ENCODE measurements around the gene SFTPB. TPM values are rescaled to one million over a fixed set of nuclear protein-coding genes. Genes with fewer than 3 reads are reported as not detected.
"Not testable (repeated sequence)": the region's sequence is repeated elsewhere in the genome, so short reads cannot be mapped to it uniquely, and the experiment has no call there.

SFTPB gene
- total RNA-seq, 2 experiments from 2014 or later: not detected

- Mint-ChIP-seq H3K9me3 (ENCODE audit: insufficient read depth) (no peaks in the 10 kb centered on the region), H3K36me3 (ENCODE audit: low read depth) (peaks cover 61% of the 10 kb centered on the region), H3K4me3 (no peak overlapping the region), H3K4me1 (ENCODE audit: low read depth) (peaks cover 21% of the 10 kb centered on the region), H3K27me3 (ENCODE audit: low read depth) (no peaks in the 10 kb centered on the region), H3K27ac (no peak overlapping the region)
- ATAC-seq (no peak), DNase-seq (no peak)
- POLR2A ChIA-PET: no interaction called here
- CTCF ChIA-PET: interaction anchor here (1.1 kb wide), 1 partner anchor 13 kb away, joined by 3 read pairs; no protein-coding TSS in a partner anchor
Observed at GRCh38 chr2:85623991-85624390, 44.0 kb downstream of the SFTPB start.

DNA sequence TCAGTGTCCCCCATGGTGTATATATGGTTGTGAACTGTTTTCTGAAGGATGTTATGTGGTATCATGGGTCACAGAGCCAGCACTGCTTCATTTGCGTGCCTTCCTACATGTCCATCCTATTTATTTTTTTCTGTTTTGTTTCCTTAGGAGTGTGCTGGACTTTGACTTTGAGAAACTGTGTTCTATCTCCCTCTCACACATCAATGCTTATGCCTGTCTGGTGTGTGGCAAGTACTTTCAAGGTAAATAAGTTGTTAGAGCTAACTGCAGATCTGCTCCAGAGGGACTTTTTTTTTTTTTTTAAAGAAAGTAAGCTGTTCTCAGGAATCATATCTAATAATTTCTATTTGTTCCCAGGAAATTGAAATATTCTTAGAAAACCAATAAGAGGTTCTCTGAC is 46.7 kb downstream of the SFTPB start:
- Mint-ChIP-seq H3K4me3 (no peak overlapping the region), H3K27ac (no peak overlapping the region), H3K36me3 (ENCODE audit: low read depth) (peaks cover 52% of the 10 kb centered on the region), H3K4me1 (ENCODE audit: low read depth) (peaks cover 24% of the 10 kb centered on the region), H3K9me3 (ENCODE audit: insufficient read depth) (no peaks in the 10 kb centered on the region), H3K27me3 (ENCODE audit: low read depth) (no peaks in the 10 kb centered on the region)
- CTCF ChIA-PET: interaction anchor here (2.2 to 4.7 kb wide), 2 partner anchors 15 to 202 kb away, joined by 6 to 51 read pairs; no protein-coding TSS in a partner anchor
- no peak for DNase-seq
- POLR2A ChIA-PET: no interaction called here
- no peak for ATAC-seq

GRCh38 chr2:85619617-85620016 is 48.4 kb downstream of the SFTPB start:
- ATAC-seq (no peak), DNase-seq (no peak)
- Mint-ChIP-seq H3K9me3 (ENCODE audit: insufficient read depth) (no peaks in the 10 kb centered on the region), H3K27me3 (ENCODE audit: low read depth) (no peaks in the 10 kb centered on the region), H3K4me1 (ENCODE audit: low read depth) (peaks cover 36% of the 10 kb centered on the region), H3K36me3 (ENCODE audit: low read depth) (peaks cover 40% of the 10 kb centered on the region), H3K27ac (no peak overlapping the region), H3K4me3 (no peak overlapping the region)
- POLR2A ChIA-PET: interaction anchor here (0.6 to 1.4 kb wide), 2 partner anchors 14 to 463 kb away, joined by 3 to 4 read pairs; no protein-coding TSS in a partner anchor
- CTCF ChIA-PET: interaction anchor here (1.1 to 4.7 kb wide), 5 partner anchors 8 to 29 kb away, joined by 3 to 51 read pairs (median 4); partner anchors contain the start of gene C2orf68

DNA sequence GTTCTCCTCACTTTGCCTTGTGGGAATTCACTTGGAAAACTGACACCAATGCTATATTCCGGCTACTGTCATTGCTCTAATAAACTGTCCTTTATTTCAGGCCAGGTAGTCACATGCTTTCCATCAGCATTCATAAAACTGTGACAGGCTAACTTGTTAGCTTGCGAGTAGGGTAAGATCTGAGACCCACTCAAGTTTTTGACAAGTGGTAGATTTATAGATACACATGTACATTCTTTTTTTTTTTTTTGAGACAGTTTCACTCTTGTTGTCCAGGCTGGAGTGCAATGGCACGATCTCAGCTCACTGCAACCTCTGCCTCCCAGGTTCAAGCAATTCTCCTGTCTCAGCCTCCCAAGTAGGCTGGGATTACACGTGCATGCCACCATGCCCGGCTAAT is 50.3 kb downstream of the SFTPB start:
- H3K27ac Mint-ChIP-seq: peak overlapping the region; percentile 50
- H3K4me1 Mint-ChIP-seq (ENCODE audit: low read depth): peaks cover 38% of the 10 kb centered on the region
- ChIA-PET POLR2A (interaction anchor here (0.9 to 2.6 kb wide), 5 partner anchors 10 to 79 kb away, joined by 3 to 9 read pairs (median 3); partner anchors contain the start of gene MAT2A), CTCF (interaction anchor here (0.9 to 3.1 kb wide), 2 partner anchors 14 to 20 kb away, joined by 4 to 22 read pairs; no protein-coding TSS in a partner anchor)
- not testable (repeated sequence) for DNase-seq; ATAC-seq; H3K27me3 Mint-ChIP-seq (ENCODE audit: low read depth); H3K9me3 Mint-ChIP-seq (ENCODE audit: insufficient read depth)
- peak overlapping the region; percentile 100 for H3K4me3 Mint-ChIP-seq
- H3K36me3 Mint-ChIP-seq (ENCODE audit: low read depth): peaks cover 23% of the 10 kb centered on the region

DNA sequence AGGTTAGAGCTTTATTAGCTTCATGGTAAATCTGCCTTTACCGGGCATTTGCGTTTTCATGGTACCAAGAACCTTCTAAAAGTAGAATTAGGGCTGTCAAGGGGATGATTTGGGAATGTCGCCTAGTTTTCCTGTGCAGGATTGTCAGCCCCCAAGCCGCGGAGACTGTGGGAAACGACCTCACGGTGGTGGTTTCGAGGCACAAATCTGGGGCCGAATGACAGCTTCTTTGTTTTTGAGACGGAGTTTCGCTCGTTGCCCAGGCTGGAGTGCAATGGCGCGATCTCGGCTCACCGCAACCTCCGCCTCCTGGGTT is 52.6 kb downstream of the SFTPB start:
- ATAC-seq (no peak), DNase-seq (no peak)
- peaks cover 19% of the 10 kb centered on the region for H3K36me3 Mint-ChIP-seq (ENCODE audit: low read depth)
- POLR2A ChIA-PET: interaction anchor here (0.9 to 2.4 kb wide), 5 partner anchors 11 to 75 kb away, joined by 3 to 12 read pairs (median 6); partner anchors contain the start of gene RNF181
- no peaks in the 10 kb centered on the region for H3K27me3 Mint-ChIP-seq (ENCODE audit: low read depth)
- H3K9me3 Mint-ChIP-seq (ENCODE audit: insufficient read depth): no peaks in the 10 kb centered on the region
- peaks cover 44% of the 10 kb centered on the region for H3K4me1 Mint-ChIP-seq (ENCODE audit: low read depth)
- H3K27ac Mint-ChIP-seq: peak overlapping the region; percentile 100
- peak overlapping the region; percentile 100 for H3K4me3 Mint-ChIP-seq
- CTCF ChIA-PET: interaction anchor here (1.1 to 3.1 kb wide), 2 partner anchors 11 to 22 kb away, joined by 3 to 22 read pairs; no protein-coding TSS in a partner anchor

DNA sequence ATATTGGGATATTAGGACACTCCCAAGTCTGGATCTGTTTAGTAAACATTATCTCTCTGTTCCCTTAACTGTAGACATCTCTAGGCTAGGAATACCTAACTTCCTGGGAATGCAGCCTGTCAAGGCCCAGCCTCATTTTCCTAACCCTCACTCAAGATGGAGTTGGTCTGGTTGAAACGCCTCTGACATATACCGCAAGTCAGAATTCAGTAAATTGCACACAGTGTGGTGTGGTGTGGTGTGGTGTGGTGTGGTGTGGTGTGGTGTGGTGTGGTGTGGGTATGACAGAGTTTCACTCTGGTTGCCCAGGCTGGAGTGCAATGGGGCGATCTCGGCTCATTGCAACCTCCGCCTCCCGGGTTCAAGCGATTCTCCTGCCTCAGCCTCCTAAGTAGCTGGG is 53.2 kb downstream of the SFTPB start:
- not testable (repeated sequence) for DNase-seq; H3K27me3 Mint-ChIP-seq (ENCODE audit: low read depth); ATAC-seq; H3K9me3 Mint-ChIP-seq (ENCODE audit: insufficient read depth); H3K27ac Mint-ChIP-seq; H3K4me3 Mint-ChIP-seq
- CTCF ChIA-PET: interaction anchor here (1.1 to 3.1 kb wide), 2 partner anchors 11 to 23 kb away, joined by 3 to 22 read pairs; no protein-coding TSS in a partner anchor
- POLR2A ChIA-PET: interaction anchor here (0.6 to 2.4 kb wide), 5 partner anchors 9 to 35 kb away, joined by 3 to 12 read pairs (median 3); partner anchors contain the start of gene RNF181
- Mint-ChIP-seq H3K36me3 (ENCODE audit: low read depth) (peaks cover 22% of the 10 kb centered on the region), H3K4me1 (ENCODE audit: low read depth) (peaks cover 48% of the 10 kb centered on the region)

DNA sequence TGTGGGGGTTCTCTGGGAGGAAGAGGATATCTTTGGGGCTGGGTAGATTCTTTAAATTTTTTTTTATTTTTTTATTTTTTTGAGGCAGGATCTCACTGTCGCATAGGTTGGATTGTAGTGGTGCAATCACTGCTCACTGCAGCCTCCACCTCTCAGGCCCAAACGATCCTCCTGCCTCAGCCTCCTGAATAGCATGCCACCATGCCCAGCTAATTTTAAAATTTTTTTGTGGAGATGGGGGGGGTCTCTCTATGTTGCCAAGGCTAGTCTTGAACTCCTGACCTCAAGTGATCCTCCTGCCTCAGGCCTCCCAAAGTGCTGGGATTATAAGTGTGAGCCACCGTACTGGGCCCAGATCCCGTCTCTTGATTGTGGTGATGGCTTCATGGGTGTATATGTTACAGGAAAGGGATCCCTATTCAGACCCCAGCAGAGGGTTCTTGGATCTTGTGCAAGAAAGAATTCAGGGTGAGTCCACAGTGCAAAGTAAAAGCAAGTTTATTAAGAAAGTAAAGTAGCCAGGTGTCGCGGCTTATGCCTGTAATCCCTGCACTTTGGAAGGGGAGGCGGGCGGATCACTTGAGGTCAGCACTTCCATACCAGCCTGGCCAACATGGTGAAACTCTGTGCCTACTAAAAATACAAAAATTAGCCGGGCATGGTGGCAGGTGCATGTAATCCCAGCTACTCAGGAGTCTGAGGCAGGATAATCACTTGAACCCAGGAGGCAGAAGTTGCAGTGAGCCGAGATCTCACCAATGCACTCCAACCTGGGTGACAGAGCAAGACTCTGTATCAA is 54.1 kb downstream of the SFTPB start:
- ChIA-PET CTCF (no interaction called here), POLR2A (interaction anchor here (0.6 to 2.4 kb wide), 3 partner anchors 19 to 287 kb away, joined by 3 to 12 read pairs (median 4); partner anchors contain the start of gene RNF181)
- Mint-ChIP-seq H3K9me3 (ENCODE audit: insufficient read depth) (no peaks in the 10 kb centered on the region), H3K36me3 (ENCODE audit: low read depth) (peaks cover 22% of the 10 kb centered on the region), H3K4me1 (ENCODE audit: low read depth) (peaks cover 48% of the 10 kb centered on the region), H3K27me3 (ENCODE audit: low read depth) (no peaks in the 10 kb centered on the region), H3K27ac (no peak overlapping the region), H3K4me3 (no peak overlapping the region)
- DNase-seq (no peak), ATAC-seq (no peak)

- ATAC-seq (peak; percentile 74), DNase-seq (peak; percentile 91)
- H3K4me1 Mint-ChIP-seq (ENCODE audit: low read depth): peaks cover 35% of the 10 kb centered on the region
- ChIA-PET CTCF (interaction anchor here (0.9 to 1.7 kb wide), 2 partner anchors 8 to 25 kb away, joined by 4 to 14 read pairs; no protein-coding TSS in a partner anchor), POLR2A (interaction anchor here (0.6 to 2.0 kb wide), 15 partner anchors 9 to 427 kb away, joined by 3 to 16 read pairs (median 4); partner anchors contain the start of genes GGCX, MAT2A, RNF181 and TMEM150A)
- H3K9me3 Mint-ChIP-seq (ENCODE audit: insufficient read depth): no peaks in the 10 kb centered on the region
- H3K27ac Mint-ChIP-seq: peak within 1 kb of the TSS; percentile 94
- H3K27me3 Mint-ChIP-seq (ENCODE audit: low read depth): no peaks in the 10 kb centered on the region
- H3K36me3 Mint-ChIP-seq (ENCODE audit: low read depth): peaks cover 27% of the 10 kb centered on the region
- peak within 1 kb of the TSS; percentile 97 for H3K4me3 Mint-ChIP-seq
Observed at GRCh38 chr2:85611705-85612587, 56.1 kb downstream of the SFTPB start, which contains the start of gene C2orf68. Gene C2orf68, minus strand, starts transcription at chr2:85612066. Its CDS starts 82 bp downstream, at chr2:85611984.

DNA sequence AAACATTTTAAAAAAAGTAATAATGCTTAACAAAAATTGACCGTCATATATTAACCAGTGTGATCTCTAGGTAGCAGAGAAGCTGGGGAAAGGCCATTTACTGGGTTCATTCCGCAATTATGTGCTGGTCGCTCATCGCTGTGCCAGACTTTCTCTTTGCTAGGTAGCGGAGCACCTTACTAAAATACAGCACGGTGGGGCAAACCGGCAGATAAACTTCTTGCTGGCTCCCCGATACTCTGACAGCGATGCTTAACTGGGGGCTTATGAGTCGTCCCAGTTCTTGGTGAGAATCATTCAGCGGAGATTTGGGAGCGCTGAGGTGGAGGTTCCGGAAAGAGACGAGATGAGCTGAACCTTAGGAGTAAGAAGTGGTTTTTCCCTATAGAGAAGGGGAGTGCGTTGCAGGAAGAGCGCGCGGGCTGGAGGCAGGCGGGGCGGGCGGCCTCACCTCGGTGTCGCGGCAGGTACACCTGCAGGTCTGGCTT is 56.7 kb downstream of the SFTPB start:
- Mint-ChIP-seq H3K36me3 (ENCODE audit: low read depth) (peaks cover 27% of the 10 kb centered on the region), H3K27me3 (ENCODE audit: low read depth) (no peaks in the 10 kb centered on the region), H3K4me1 (ENCODE audit: low read depth) (peaks cover 35% of the 10 kb centered on the region), H3K9me3 (ENCODE audit: insufficient read depth) (no peaks in the 10 kb centered on the region), H3K27ac (peak overlapping the region; percentile 94), H3K4me3 (peak overlapping the region; percentile 97)
- POLR2A ChIA-PET: interaction anchor here (0.6 to 2.0 kb wide), 15 partner anchors 8 to 428 kb away, joined by 3 to 16 read pairs (median 4); partner anchors contain the start of genes GGCX, MAT2A, RNF181 and TMEM150A
- DNase-seq: no peak
- ATAC-seq: no peak
- CTCF ChIA-PET: interaction anchor here (0.9 to 1.7 kb wide), 2 partner anchors 9 to 25 kb away, joined by 4 to 14 read pairs; no protein-coding TSS in a partner anchor

Measured in activated CD8-positive, alpha-beta T cell treated with anti-CD3 and anti-CD28 coated beads, Interleukin-2, amount 10 ng/mL, durations not matched to agents 7 days and 5 days (primary cell).